ENCODE results near the gene IFI27L2.

GRCh38 chr14:94123868-94124267 lies 5.5 kb downstream of the IFI27L2 start:
- TF ChIP-seq, protein P1, sequence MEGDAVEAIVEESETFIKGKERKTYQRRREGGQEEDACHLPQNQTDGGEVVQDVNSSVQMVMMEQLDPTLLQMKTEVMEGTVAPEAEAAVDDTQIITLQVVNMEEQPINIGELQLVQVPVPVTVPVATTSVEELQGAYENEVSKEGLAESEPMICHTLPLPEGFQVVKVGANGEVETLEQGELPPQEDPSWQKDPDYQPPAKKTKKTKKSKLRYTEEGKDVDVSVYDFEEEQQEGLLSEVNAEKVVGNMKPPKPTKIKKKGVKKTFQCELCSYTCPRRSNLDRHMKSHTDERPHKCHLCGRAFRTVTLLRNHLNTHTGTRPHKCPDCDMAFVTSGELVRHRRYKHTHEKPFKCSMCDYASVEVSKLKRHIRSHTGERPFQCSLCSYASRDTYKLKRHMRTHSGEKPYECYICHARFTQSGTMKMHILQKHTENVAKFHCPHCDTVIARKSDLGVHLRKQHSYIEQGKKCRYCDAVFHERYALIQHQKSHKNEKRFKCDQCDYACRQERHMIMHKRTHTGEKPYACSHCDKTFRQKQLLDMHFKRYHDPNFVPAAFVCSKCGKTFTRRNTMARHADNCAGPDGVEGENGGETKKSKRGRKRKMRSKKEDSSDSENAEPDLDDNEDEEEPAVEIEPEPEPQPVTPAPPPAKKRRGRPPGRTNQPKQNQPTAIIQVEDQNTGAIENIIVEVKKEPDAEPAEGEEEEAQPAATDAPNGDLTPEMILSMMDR (conservative IDR thresholded peaks at IDR 0.05), result no peak
- TF ChIP-seq ZFX (IDR thresholded peaks at IDR 0.05), result no peak
